Thymus (tissue), 11 donors: ENCODE measurements around the gene GALNT13. TPM values are rescaled to one million over a fixed set of nuclear protein-coding genes. Genes with fewer than 3 reads are reported as not detected.

Source experiments
- DNase-seq, 9 donors: peaks; one replicate each; pipeline ENCODE4 v3.0.0-alpha.2; 2013; ENCODE audit warnings: low spot score in 9 of 9, low read depth in 6 of 9, missing footprints in 1 of 9
- H3K27ac ChIP-seq, 2 donors: one replicate each; pipeline ENCODE4 v1.5.1; 2013; ENCODE audit warnings: control low read depth in 1 of 2, low read depth in 1 of 2, low read length in 1 of 2, mild to moderate bottlenecking in 1 of 2, moderate library complexity in 1 of 2
- H3K27me3 ChIP-seq, 2 donors: one replicate each; pipeline ENCODE4 v1.5.1; 2013; ENCODE audit warnings: low read length in 1 of 2; ENCODE audit not compliant: control insufficient read depth in 2 of 2, insufficient read depth in 1 of 2
- H3K36me3 ChIP-seq, 2 donors: one replicate each; pipeline ENCODE4 v1.5.1; 2013; ENCODE audit warnings: low read length in 1 of 2, mild to moderate bottlenecking in 1 of 2, moderate library complexity in 1 of 2; ENCODE audit not compliant: control insufficient read depth in 2 of 2, insufficient read depth in 2 of 2
- H3K4me1 ChIP-seq, 2 donors: one replicate each; pipeline ENCODE4 v1.5.1; 2013; ENCODE audit warnings: low read length in 2 of 2; ENCODE audit not compliant: control insufficient read depth in 2 of 2, insufficient read depth in 2 of 2
- H3K4me3 ChIP-seq, 2 donors: one replicate each; pipeline ENCODE4 v1.5.1; 2013; ENCODE audit warnings: low read length in 2 of 2, control low read depth in 1 of 2, mild to moderate bottlenecking in 1 of 2
- H3K9me3 ChIP-seq, 2 donors: one replicate each; pipeline ENCODE4 v1.5.1; 2013; ENCODE audit warnings: low read length in 1 of 2, mild to moderate bottlenecking in 1 of 2; ENCODE audit not compliant: control insufficient read depth in 2 of 2, insufficient read depth in 1 of 2
- WGBS: extraction: QIAGEN DNeasy Blood & Tissue Kit; methylation state at CpG from one replicate; pipeline ENCODE4 v1.1.7; 2013; 5-methylcytosine and 5-hydroxymethylcytosine counted together
- polyA plus RNA-seq: library from polyadenylated mRNA; stranded (reverse); fragments of 200-250 nt; gene quantifications from one replicate; pipeline ENCODE4 v1.2.3, GENCODE V29; 2013
- total RNA-seq: library from RNA; stranded (reverse); fragments of 120-200 nt; gene quantifications from one replicate; pipeline ENCODE4 v1.2.4, GENCODE V29; 2013
- donor health status: healthy.

Gene GALNT13
- total and polyA plus RNA-seq, 2 donors, result 0.05 to 0.28 TPM

- Histone ChIP-seq H3K4me1 (no peaks in the 10 kb centered on the region), H3K9me3 (no peaks in the 10 kb centered on the region), H3K27ac (no peak overlapping the region), H3K36me3 (no peaks in the 10 kb centered on the region), H3K4me3 (no peak overlapping the region), H3K27me3 (no peaks in the 10 kb centered on the region)
- WGBS, result 94% methylated on average over 2 of the region's 2 CpGs
- DNase-seq, result no peak
Measured at GRCh38 chr2:154207288-154208047, 335.7 kb downstream of the GALNT13 start.

GRCh38 chr2:154223726-154224125 lies 352.0 kb downstream of the GALNT13 start:
- H3K4me3 ChIP-seq, result no peak overlapping the region
- 94% methylated on average over 1 of the region's 1 CpG for WGBS
- no peaks in the 10 kb centered on the region for H3K4me1 ChIP-seq
- H3K27me3 ChIP-seq, result no peaks in the 10 kb centered on the region
- no peaks in the 10 kb centered on the region for H3K9me3 ChIP-seq
- H3K36me3 ChIP-seq, result no peaks in the 10 kb centered on the region
- no peak for DNase-seq
- H3K27ac ChIP-seq, result no peak overlapping the region

- Histone ChIP-seq H3K36me3 (no peaks in the 10 kb centered on the region), H3K27me3 (no peaks in the 10 kb centered on the region), H3K4me1 (no peaks in the 10 kb centered on the region), H3K4me3 (no peak overlapping the region), H3K9me3 (no peaks in the 10 kb centered on the region), H3K27ac (no peak overlapping the region)
- DNase-seq, result no peak
- WGBS, result 72% methylated on average over 2 of the region's 2 CpGs
Measured at GRCh38 chr2:154226931-154227330, 355.2 kb downstream of the GALNT13 start.

DNA sequence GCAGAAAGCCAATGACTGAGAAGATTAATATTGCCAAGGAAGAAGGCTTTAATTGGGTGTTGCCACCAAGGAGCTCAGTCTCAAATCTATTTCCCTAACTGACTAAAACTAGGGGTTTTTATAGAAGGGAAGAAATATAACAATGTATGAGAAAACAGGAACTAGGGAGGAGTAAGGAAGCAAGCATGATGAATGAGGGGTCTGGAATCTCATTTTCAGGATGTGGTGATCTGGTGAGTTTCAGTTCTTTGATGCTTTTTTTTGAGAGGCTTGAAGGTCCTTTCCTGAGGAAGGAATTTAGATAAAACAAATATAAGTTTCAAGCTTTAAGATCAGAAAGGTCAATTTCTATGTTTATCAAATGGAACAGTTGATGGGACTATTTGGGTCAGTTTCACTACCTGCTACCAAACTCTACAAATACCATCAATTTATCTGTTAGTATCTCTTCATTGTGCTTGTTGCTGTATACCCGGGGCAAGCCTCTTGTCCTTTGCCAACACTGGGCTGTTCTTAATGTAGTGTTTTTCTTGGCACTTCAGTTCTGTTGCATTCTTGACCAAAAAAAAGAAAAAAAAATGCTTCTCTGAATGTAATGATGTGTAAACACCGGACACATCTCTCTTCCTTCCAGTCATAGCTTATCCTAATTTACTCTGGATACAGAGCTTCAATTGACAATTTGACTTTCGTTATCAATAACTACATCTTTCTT lies 357.0 kb downstream of the GALNT13 start:
- 89% methylated on average over 3 of the region's 3 CpGs for WGBS

DNA sequence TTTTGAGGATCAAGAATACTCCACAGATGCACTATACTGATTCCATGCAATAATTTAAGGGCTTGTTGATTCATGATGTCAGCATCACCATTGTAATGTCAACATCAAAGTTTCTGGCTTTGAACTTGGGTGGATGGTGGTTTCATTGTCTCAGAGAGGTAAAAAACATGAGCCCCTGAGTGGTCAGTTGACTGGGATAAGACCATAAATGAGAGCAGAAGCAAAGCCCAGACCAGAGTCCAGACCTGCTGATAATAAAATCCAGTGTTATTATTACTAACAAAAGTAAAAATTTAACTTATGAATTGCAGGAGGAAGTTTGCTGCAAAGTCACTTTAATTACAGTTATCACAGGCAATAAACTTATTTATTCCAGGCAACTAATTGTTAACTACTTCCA lies 358.2 kb downstream of the GALNT13 start:
- Histone ChIP-seq H3K27me3 (no peaks in the 10 kb centered on the region), H3K36me3 (no peaks in the 10 kb centered on the region)
- no peak for DNase-seq

More for the DNA sequence above, 357.0 kb downstream of the GALNT13 start:
- H3K9me3 ChIP-seq, result no peaks in the 10 kb centered on the region
- no peaks in the 10 kb centered on the region for H3K4me1 ChIP-seq
- H3K4me3 ChIP-seq, result no peak overlapping the region
- no peak for DNase-seq
- no peak overlapping the region for H3K27ac ChIP-seq
- H3K36me3 ChIP-seq, result no peaks in the 10 kb centered on the region
- H3K27me3 ChIP-seq, result no peaks in the 10 kb centered on the region

DNA sequence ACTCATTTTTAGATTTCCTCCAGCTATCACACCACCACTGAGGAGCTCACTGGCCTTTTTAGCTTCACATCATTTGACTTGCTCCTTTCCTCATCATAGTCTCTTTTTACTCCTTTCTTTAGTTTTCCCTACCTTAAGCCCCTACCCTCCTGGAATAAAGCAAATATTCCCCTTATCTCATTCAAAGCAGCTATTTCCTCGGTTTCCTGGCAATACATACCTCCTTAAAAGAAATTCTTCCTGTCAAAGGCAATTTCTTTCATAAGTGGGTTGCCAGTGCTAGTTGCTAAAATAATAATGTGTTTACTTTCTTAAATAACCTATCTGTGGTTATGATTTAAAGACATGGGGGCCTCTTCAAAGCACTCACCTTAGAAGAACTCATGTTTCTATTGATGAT lies 359.3 kb downstream of the GALNT13 start:
- H3K36me3 ChIP-seq, result no peaks in the 10 kb centered on the region
- no peaks in the 10 kb centered on the region for H3K27me3 ChIP-seq
- H3K27ac ChIP-seq, result no peak overlapping the region
- 21% methylated on average over 1 of the region's 1 CpG for WGBS
- DNase-seq, result no peak
- no peaks in the 10 kb centered on the region for H3K4me1 ChIP-seq
- no peaks in the 10 kb centered on the region for H3K9me3 ChIP-seq
- H3K4me3 ChIP-seq, result no peak overlapping the region

More for the DNA sequence above, 358.2 kb downstream of the GALNT13 start:
- Histone ChIP-seq H3K4me3 (no peak overlapping the region), H3K27ac (no peak overlapping the region), H3K4me1 (no peaks in the 10 kb centered on the region), H3K9me3 (no peaks in the 10 kb centered on the region)

- Histone ChIP-seq H3K4me3 (no peak overlapping the region), H3K4me1 (no peaks in the 10 kb centered on the region), H3K9me3 (no peaks in the 10 kb centered on the region), H3K27me3 (no peaks in the 10 kb centered on the region), H3K36me3 (no peaks in the 10 kb centered on the region), H3K27ac (no peak overlapping the region)
- 88% methylated on average over 2 of the region's 2 CpGs for WGBS
- no peak for DNase-seq
Measured at GRCh38 chr2:154233231-154233630, 361.5 kb downstream of the GALNT13 start.

DNA sequence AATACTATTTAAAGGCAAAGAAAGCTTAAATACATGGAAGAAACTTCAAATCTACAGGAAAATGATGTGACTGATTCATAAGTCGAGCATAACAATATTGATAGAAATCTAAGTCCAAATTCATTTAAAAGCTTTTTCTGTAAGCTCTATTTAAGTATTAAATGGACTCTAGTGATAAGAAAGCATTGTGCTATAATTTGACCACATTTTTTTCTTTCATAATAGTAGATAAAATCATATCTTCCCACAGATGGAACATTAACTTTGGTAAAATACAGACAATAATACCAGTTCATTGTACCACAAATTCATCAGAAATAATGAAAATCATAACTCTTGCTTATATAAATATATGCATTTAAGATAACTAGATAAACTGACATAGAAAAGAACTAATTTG lies 366.5 kb downstream of the GALNT13 start:
- Histone ChIP-seq H3K4me3 (no peak overlapping the region), H3K27me3 (no peaks in the 10 kb centered on the region), H3K9me3 (no peaks in the 10 kb centered on the region), H3K4me1 (no peaks in the 10 kb centered on the region), H3K27ac (no peak overlapping the region), H3K36me3 (no peaks in the 10 kb centered on the region)
- 86% methylated on average over 1 of the region's 1 CpG for WGBS
- DNase-seq, result no peak

DNA sequence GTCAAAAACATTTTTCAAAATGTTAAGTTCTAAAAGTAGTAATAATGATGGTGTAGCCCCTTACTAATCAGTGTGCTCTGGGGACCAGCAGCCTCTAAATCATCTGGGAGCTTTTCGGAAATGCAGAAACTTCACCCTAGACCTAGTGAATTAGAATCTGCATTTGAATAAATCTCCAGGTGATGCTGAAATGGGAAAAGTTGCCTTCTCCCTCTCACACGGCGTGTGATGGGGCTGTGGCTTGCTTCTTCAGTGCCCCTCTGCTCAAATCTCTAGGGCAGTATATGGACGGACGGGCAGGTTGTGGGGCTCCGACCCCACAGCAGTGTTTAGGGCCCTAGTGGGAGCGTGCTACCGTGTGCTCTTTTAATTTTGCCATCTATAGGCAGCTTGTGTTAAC lies 368.6 kb downstream of the GALNT13 start:
- Histone ChIP-seq H3K9me3 (no peaks in the 10 kb centered on the region), H3K27ac (no peak overlapping the region), H3K36me3 (no peaks in the 10 kb centered on the region), H3K4me1 (no peaks in the 10 kb centered on the region), H3K4me3 (no peak overlapping the region), H3K27me3 (no peaks in the 10 kb centered on the region)
- 96% methylated on average over 8 of the region's 8 CpGs for WGBS
- no peak for DNase-seq
